Smooth muscle cell (in vitro differentiated cells): ENCODE data around the gene HMCN1. TPM values are rescaled to one million over a fixed set of nuclear protein-coding genes. Genes with fewer than 3 reads are reported as not detected.

ENCODE experiments used
- DNase-seq: peaks from one replicate; lab custom pipeline; 2025; ENCODE audit not compliant: unreplicated experiment; lab: John Stamatoyannopoulos, UW
- H2AFZ ChIP-seq: fragments of 200-600 bp; sonication (generic); 2 replicates; pipeline ENCODE4 v1.6.0; 2016; ENCODE audit warnings: antibody characterized with exemption, low read depth, mild to moderate bottlenecking
- H3F3A ChIP-seq: fragments of 200-600 bp; sonication (generic); 2 replicates; pipeline ENCODE4 v1.6.0; 2017; ENCODE audit warnings: antibody characterized with exemption, low read depth
- H3K27ac ChIP-seq: fragments of 200-600 bp; sonication (generic); 2 replicates; pipeline ENCODE4 v1.5.1; 2016; ENCODE audit warnings: low read depth, mild to moderate bottlenecking
- H3K27me3 ChIP-seq: fragments of 200-600 bp; sonication (generic); 2 replicates; pipeline ENCODE4 v1.6.1; 2016; ENCODE audit warnings: low read depth, mild to moderate bottlenecking
- H3K36me3 ChIP-seq: fragments of 200-600 bp; sonication (generic); 2 replicates; pipeline ENCODE4 v1.5.1; 2016; ENCODE audit warnings: low read depth
- H3K4me1 ChIP-seq: fragments of 200-600 bp; sonication (generic); 2 replicates; pipeline ENCODE4 v1.5.1; 2016; ENCODE audit warnings: low read depth
- H3K4me2 ChIP-seq: fragments of 200-600 bp; sonication (generic); 2 replicates; pipeline ENCODE4 v1.6.0; 2016; ENCODE audit warnings: mild to moderate bottlenecking
- H3K4me3 ChIP-seq: fragments of 200-600 bp; sonication (generic); 2 replicates; pipeline ENCODE4 v1.5.1; 2016; ENCODE audit warnings: mild to moderate bottlenecking
- H3K79me2 ChIP-seq: fragments of 200-600 bp; sonication (generic); 2 replicates; pipeline ENCODE4 v1.6.0; 2016; ENCODE audit warnings: low read depth, mild to moderate bottlenecking
- H3K9ac ChIP-seq: fragments of 200-600 bp; sonication (generic); 2 replicates; pipeline ENCODE4 v1.6.0; 2016; ENCODE audit warnings: low read depth
- H3K9me3 ChIP-seq: fragments of 200-600 bp; sonication (generic); replicated peaks from 2 replicates; pipeline ENCODE4 v1.5.1; 2016; ENCODE audit warnings: low read depth
- H4K20me1 ChIP-seq: fragments of 200-600 bp; sonication (generic); 2 replicates; pipeline ENCODE4 v1.6.0; 2016; ENCODE audit warnings: low read depth
- WGBS: methylation state at CpG from one replicate; pipeline ENCODE4 v1.1.7; 2016; ENCODE audit warnings: low lambda C conversion rate; 5-methylcytosine and 5-hydroxymethylcytosine counted together
- polyA plus RNA-seq: library from polyadenylated mRNA; unstranded; fragments of >200 nt; fragmentation: Nextera tagmentation; extraction: Ambion mirVana; gene quantifications from 2 replicates; pipeline ENCODE4 v1.2.1, GENCODE V29; 2016
- total RNA-seq: library from RNA; depleted of rRNA; stranded (reverse); fragments of >200 nt; gene quantifications from 2 replicates; pipeline ENCODE4 v1.2.3, GENCODE V29; 2014
- TF ChIP-seq, protein P1 (sequence below): fragments of 200-600 bp; sonication (generic); IDR thresholded peaks from 2 replicates; pipeline ENCODE4 v1.5.1; 2017; ENCODE audit warnings: borderline replicate concordance, mild to moderate bottlenecking, antibody characterized with exemption; ENCODE audit not compliant: insufficient read depth, poor library complexity, severe bottlenecking

HMCN1 gene
- total and polyA plus RNA-seq, 2 experiments from 2014 or later = 18.9 to 118 TPM

DNA sequence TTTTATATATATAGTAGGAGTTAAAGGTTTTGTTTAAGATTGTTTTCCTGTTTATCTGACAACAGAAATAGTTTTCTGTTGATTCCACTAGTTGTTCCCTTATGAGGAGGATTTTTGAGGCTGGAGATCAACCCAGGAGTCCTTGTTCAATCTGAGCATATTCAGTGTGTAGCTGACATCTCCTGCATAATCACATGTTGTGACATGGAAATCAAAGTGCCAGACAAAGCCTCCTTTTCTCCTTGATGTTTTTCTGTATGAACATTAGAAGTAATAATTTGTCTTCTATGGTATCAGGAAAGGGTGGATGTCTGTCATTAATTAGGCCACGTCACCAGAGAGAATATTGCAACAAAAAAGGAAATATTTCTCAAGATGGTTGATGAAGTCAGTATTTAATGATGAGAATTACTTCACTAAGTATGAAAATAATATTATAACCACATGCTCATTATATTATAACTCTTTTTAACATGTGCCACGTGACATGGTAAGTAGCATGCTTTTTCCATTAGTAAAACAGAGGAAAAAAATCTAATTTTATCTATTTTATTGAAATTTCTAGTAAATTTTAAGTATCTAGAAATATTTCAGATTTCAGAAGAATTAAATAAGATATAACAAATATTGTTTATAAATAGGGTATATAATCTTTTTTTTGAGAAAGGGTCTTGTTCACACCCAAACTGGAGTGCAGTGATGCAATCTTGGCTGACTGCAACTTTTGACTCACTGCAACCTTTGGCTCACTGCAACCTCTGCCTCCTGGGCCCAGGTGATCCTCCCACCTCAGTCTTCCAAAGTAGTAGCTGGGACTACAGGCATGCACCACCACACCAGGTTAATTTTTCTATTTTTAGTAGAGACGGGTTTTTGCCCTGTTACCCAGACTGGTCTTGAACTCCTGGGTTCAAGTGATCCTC is 223.5 kb downstream of the HMCN1 start:
- TF ChIP-seq, protein P1, sequence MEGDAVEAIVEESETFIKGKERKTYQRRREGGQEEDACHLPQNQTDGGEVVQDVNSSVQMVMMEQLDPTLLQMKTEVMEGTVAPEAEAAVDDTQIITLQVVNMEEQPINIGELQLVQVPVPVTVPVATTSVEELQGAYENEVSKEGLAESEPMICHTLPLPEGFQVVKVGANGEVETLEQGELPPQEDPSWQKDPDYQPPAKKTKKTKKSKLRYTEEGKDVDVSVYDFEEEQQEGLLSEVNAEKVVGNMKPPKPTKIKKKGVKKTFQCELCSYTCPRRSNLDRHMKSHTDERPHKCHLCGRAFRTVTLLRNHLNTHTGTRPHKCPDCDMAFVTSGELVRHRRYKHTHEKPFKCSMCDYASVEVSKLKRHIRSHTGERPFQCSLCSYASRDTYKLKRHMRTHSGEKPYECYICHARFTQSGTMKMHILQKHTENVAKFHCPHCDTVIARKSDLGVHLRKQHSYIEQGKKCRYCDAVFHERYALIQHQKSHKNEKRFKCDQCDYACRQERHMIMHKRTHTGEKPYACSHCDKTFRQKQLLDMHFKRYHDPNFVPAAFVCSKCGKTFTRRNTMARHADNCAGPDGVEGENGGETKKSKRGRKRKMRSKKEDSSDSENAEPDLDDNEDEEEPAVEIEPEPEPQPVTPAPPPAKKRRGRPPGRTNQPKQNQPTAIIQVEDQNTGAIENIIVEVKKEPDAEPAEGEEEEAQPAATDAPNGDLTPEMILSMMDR = no peak
- peaks cover 5% of the 10 kb centered on the region for H3F3A ChIP-seq
- H3K27ac ChIP-seq = peak overlapping the region; percentile 54
- H3K4me1 ChIP-seq = peaks cover 13% of the 10 kb centered on the region
- no peak for DNase-seq
- H3K4me3 ChIP-seq = no peak overlapping the region
- H3K36me3 ChIP-seq = no peaks in the 10 kb centered on the region
- no peak overlapping the region for H2AFZ ChIP-seq
- no peaks in the 10 kb centered on the region for H3K27me3 ChIP-seq
- no peak overlapping the region for H3K9ac ChIP-seq
- WGBS = 91% methylated on average over 3 of the region's 3 CpGs
- peak overlapping the region; percentile 49 for H3K4me2 ChIP-seq
- no peaks in the 10 kb centered on the region for H3K79me2 ChIP-seq
- no peaks in the 10 kb centered on the region for H3K9me3 ChIP-seq
- H4K20me1 ChIP-seq = no peaks in the 10 kb centered on the region

DNA sequence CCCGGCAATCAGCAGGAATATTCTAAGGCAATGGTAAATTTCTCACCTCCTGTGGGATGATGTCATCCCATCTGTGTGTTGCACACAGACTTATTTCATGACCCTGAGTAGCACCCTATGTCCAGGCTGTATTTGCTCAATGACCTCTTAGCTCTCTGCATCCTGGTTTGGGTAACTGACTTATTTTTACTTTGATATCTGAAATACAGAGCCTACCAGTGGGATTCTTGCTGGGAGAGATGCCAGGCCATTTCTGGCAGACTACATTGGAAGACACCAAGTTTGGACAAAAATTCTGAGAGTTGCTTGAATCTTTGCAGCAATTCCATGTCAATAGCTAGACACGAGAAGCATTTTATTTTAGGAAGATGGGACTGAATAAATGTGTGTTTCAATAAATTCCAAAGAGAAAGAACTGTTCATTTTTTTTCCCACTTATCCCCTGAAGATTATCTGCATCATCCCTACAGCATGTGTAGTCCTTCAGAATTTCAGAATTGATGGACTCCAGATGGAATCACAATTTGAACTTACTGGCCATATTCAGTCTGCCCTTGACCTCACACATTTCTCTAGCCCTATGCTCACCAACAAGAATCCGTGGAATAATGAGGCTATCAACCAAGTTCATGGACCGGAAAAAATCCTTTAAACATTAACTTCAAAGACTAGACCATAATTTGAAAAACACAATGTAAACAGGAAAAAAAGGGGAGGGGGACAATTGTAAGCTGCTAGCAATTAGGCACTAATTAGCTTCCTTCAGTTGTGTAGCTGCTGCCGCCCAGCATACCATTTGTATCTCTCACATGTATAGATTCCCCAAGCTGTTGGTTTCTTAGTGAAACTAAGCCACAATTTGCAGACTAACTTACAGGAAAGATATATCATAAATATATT is 226.5 kb downstream of the HMCN1 start:
- no peaks in the 10 kb centered on the region for H3K27me3 ChIP-seq
- peaks cover 5% of the 10 kb centered on the region for H3F3A ChIP-seq
- no peaks in the 10 kb centered on the region for H3K36me3 ChIP-seq
- H3K4me1 ChIP-seq = peaks cover 31% of the 10 kb centered on the region
- TF ChIP-seq, protein P1 = no peak
- no peak for DNase-seq
- no peak overlapping the region for H3K9ac ChIP-seq
- no peaks in the 10 kb centered on the region for H3K9me3 ChIP-seq
- H3K4me2 ChIP-seq = peak overlapping the region; percentile 72
- H2AFZ ChIP-seq = no peak overlapping the region
- H3K79me2 ChIP-seq = no peaks in the 10 kb centered on the region
- H4K20me1 ChIP-seq = no peaks in the 10 kb centered on the region
- peak overlapping the region; percentile 65 for H3K27ac ChIP-seq
- WGBS = 45% methylated on average over 5 of the region's 5 CpGs
- H3K4me3 ChIP-seq = no peak overlapping the region

DNA sequence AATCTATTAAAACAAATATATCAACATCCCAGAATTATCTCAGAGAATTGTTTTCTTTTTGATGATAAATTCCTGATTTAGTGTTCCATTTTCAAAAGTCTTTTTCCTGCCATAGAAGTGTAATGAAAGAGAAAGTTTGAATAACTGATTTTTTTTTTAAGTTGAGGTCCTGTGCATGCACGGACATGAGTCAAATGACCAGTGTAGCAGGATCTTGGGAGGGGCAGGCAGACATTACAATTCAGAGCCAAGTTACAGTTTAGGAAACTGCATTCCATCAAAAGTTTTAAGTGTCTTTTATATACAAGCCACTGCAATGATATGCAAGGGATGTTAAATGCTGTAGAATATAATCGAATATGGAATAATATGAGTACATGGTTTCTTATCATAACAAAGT is 227.5 kb downstream of the HMCN1 start:
- H2AFZ ChIP-seq = no peak overlapping the region
- peaks cover 40% of the 10 kb centered on the region for H3K4me1 ChIP-seq
- no peak for DNase-seq
- peak overlapping the region; percentile 65 for H3K27ac ChIP-seq
- H3K9ac ChIP-seq = no peak overlapping the region
- H3K27me3 ChIP-seq = no peaks in the 10 kb centered on the region
- no peaks in the 10 kb centered on the region for H3K79me2 ChIP-seq
- 64% methylated on average over 2 of the region's 2 CpGs for WGBS
- H3K4me3 ChIP-seq = no peak overlapping the region
- no peaks in the 10 kb centered on the region for H3K9me3 ChIP-seq
- H3K36me3 ChIP-seq = no peaks in the 10 kb centered on the region
- TF ChIP-seq, protein P1 = no peak
- peak overlapping the region; percentile 72 for H3K4me2 ChIP-seq
- H3F3A ChIP-seq = peaks cover 9% of the 10 kb centered on the region
- H4K20me1 ChIP-seq = no peaks in the 10 kb centered on the region
